ENCODE results near the gene ZNF280D.

The ZNF280D gene

DNA sequence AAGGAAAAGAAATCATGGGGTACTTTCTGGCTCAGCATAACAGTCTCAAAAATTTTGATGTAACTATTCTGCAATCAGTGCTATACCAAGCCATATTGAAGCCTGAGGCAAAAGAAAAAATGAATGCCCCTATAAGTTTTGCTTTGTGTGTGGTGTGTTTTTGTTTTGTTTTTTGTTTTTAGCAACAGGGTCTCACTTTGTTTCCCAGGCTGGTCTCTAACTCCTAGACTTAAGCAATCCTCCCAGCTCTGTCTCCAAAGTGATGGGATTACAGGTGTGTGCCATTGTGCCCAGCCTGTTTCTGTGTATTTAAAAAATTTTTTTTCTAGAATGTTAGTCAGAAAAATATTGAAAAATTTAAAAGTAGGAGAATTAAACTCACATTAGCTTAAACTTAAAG is 93.2 kb downstream of the ZNF280D start:
- DNase-seq (ENCODE audit: low read depth): no peak

DNA sequence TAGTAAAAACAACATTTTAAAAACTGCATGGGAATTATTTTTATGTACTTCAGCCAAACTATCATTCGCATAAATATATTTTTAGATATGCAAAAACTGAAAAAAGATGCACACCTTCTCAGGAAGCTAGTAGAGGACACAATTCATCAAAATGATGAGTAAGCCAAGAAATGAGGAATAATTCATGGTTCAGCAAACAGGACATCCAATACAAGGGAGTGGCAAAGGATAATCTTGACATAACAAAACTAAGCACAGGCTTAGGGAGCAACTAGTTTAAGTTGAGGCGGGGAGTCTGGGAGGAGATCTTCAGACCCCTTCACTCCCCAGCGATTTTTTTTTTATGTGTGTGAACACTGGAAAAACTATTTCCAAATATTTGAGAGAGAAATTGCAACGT is 93.7 kb downstream of the ZNF280D start:
- no peak for DNase-seq (ENCODE audit: low read depth)

DNA sequence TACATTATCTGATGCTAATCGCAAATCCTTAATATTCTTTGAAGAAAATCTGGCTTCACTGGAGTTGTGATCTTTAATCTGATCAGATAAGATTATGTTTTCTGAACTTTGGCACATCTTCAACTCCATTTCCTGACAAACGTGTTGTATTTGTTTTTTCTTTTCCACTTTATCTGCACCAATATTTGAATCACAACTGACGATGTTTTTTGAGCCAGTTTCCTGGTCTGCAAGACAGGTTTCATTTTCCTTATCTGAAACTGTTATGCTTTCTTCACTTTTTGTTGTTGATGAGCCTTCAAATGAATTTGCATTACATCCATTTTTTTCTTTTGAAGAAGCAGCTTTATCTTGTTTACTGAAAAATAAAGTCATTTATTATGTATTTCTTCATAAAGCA is 101.5 kb downstream of the ZNF280D start:
- DNase-seq (ENCODE audit: low read depth): no peak

DNA sequence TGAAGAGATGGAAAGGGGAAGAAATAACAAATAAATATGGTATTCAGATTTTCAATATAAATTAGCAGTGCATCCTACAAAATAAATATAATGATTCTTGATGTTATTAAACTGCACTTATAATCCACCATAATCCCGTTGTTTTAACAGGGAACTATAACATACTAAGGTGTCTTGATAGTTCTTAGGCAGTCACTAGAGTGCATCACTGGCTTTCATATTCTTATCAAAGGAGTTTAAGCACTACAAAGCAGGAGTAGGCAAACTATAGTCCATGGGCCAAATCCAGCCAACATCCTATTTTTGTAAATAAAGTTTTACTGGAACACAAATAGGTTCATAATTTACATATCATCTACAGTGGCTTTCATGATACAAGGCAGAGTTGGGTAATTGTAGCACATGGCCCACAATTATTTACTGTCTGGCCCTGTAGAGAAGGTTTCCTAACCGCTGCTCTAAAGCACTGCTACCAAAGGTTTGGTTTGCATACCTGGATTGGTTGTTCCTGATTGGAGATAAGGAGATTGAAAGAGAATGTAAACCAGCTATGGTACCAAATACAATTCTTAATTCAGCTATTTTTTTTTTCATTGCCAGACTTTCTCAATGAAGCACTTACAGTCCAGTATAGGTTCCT is 104.3 kb downstream of the ZNF280D start:
- no peak for DNase-seq (ENCODE audit: low read depth)

DNA sequence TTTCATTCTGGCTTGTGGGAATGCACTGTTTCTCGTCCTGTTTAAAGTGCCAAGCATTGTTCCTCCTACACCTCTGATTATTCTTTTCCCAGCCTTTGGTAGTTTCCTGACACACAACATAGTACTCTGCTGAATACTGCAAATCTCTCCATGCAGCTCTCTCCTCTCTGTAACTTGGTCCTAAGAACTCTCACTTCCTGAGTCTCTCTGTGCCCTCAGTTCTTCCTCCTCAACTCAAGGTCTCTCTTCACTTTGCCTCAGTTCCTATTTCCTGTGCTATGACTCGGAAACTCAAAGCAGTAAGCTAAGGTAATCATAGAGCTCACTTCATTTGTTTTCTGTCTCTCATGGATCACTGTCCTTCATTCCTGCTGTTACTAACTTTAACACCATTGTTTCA is 113.4 kb downstream of the ZNF280D start:
- DNase-seq (ENCODE audit: low read depth): no peak

DNA sequence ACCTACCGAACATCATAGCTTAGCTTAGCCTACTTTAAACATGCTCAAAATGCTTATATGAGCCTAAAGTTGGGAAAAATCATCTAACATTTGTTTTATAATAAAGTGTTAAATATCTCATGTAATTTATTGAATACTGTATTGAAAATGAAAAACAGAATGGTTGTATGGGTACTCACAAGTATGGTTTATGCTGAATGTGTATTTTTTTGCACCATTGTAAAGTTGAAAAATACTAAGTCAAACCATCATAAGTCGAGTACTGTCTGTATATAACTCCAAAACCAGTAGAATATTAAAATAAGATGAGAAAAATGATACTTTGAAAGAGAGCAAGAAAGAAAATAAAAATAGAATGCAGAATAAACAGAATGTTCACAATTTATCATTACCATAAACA is 115.7 kb downstream of the ZNF280D start:
- DNase-seq (ENCODE audit: low read depth): no peak

DNA sequence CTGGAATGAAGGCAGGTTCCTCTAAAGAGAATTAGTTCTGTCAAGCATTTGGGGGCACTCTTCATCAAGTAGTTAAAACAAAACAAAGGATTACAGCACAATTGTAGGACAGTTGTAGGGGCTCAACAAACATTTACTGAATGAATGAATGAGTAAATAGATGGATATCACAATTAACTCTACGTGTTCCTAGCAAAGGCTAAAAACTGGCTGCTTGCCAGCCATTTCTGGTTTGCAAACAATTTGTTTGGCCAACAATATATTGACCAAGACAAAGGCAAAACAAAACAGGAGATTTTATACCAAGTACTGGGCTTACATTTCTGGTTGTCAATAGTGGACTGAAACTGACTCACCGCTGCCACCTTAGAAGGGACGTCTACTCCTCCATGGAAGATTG is 116.8 kb downstream of the ZNF280D start:
- no peak for DNase-seq (ENCODE audit: low read depth)

DNA sequence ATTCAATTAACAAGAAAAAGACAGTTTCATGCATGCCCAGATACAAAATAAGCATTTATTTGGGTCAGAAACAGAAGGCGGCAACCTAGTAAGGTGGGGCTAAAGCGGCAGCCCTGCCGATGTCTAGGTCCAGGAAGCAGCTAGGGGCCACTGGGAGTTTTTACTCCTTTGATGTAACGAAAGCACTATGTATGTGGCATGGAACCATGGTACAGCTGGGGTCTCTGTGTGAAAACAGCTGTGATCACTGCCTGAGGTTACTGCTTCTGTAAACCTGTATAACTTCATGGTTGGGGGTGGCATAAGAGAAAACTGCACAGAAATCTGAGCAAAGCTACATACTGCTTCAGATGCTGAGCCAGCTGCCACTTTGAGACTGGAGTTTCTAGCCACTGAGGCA is 119.5 kb downstream of the ZNF280D start:
- no peak for DNase-seq (ENCODE audit: low read depth)

DNA sequence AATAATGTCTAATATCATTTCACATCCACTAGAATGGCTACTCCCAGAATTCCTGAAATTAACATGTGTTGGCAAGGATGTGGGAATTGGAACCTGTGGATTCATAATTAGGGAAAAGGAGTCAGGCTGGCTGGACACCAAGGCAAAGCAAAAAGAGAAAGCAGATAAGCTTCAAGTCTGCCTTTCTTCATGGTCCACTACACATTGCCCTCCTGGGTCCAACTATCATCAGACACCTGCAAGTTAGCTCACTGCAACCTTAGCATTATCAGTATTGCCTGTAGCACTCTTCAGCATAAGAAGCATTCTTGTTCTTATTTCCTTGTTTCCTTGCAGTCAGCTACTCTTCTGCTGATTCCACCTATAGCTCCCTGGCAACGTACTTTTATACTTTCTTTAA is 124.3 kb downstream of the ZNF280D start:
- no peak for DNase-seq (ENCODE audit: low read depth)

DNA sequence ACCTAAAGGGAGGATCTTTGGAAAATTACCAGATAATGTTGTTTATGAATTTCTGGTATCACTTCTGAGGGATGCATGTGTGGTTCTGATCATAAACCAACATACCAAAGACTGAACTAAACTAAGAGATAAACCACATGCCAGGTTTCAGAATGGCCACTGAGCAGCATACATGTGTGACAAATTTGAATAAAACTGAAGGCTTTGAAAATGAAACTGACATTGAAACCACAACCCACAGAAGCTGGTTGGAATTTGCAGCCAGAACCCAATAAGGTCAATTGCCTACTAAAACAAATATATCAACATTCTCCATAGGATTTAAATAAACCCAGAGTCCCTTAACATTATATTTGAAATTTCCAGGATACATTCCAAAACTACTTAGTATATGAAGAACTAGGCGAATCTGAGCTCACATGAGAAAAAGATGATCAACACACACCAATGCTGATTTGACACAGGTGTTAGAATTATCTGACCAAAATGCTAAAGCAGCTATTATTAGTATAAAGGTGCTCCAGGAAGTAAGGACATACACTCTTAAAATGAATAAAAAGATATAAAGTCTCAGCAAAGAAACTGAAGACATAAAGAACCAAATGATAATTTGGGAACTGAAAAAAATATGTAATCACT is 125.0 kb downstream of the ZNF280D start:
- DNase-seq (ENCODE audit: low read depth): peak; percentile 9

DNA sequence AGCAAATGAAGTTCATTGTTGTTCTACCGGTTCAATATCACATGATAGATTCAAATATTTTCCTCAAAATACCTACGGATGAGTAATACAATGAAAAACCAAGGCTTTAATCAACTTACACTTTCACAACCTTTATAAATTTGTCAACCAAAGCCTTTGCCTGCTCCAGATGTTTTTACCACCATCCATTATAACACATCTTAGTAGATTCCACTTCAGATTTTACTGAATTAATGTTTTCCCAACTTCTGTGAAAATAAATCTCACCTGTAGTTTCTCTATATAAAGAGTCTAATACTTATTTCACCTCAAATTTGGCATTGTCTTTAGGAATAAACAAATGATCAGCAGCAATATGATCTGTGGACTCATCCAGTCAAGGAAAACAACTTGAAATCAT is 131.1 kb downstream of the ZNF280D start:
- no peak for DNase-seq (ENCODE audit: low read depth)

DNA sequence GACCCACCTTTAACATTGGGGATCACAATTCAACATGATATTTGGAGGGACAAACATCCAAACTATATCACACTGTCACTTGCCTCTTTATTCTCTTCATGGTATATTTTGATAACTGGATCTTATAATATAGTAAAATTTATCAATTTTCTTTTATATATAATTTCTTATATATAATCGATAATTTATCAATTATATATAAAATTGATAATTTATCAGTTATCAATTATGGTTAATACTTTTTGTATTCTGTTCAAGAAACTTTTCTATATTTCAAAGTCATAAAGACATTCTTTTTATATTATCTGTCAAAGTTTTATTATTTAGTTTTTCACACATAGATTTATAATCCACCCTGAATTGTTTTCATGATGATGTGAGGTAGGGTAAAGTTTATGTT is 132.9 kb downstream of the ZNF280D start:
- DNase-seq (ENCODE audit: low read depth): no peak

DNA sequence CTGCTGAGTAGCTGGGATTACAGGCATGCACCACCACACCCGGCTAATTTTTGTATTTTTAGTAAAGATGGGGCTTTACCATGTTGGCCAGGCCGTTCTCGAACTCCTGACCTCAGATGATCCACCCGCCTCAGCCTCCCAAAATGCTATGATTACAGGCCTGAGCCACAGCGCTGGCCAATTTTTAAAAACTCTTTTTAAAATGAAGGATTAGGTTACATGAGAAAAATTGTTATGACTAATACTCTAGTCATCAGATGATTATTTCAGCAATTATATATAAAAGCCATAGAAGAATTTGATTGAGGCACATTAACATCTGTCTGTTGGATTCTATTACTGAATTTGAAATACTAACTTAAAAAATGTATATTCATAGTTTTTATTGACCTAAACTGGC is 134.3 kb downstream of the ZNF280D start:
- DNase-seq (ENCODE audit: low read depth): peak; percentile 73

DNA sequence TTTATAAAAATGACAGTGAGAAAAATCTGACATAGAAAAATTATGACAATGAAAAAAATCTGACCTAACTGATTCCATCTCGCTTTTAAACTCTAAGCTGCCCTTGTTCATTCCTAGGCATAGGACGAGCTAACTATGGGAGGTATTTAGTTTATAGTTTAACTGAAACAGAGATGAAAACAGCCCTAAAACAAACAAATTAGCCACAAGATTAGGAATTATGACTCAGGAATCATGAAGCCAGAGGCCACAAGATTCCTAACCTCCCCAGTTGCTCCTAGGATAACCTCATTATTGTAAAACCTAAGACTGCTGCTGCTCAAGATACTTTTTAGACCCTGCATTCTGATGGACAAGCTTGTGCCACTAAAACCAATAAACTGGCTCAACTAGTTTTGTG is 145.6 kb downstream of the ZNF280D start:
- peak; percentile 30 for DNase-seq (ENCODE audit: low read depth)

DNA sequence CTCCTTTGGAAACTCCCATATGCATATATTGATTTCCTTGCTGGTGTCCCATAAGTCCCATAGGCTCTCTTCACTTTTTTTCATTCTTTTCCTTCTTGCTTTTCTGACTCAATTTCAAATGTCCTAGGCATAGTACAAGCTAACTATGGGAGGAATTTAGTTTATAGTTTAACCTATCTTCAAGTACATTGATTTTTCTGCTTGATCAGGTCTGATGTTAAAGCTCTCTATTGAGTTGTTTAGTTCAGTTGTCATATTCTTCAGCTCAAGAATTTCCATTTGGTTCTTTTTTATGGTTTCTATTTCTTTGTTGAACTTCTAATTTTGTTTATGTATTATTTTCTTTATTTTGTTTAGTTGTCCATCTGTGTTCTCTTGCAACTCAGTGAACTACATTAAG is 147.1 kb downstream of the ZNF280D start:
- DNase-seq (ENCODE audit: low read depth): no peak

DNA sequence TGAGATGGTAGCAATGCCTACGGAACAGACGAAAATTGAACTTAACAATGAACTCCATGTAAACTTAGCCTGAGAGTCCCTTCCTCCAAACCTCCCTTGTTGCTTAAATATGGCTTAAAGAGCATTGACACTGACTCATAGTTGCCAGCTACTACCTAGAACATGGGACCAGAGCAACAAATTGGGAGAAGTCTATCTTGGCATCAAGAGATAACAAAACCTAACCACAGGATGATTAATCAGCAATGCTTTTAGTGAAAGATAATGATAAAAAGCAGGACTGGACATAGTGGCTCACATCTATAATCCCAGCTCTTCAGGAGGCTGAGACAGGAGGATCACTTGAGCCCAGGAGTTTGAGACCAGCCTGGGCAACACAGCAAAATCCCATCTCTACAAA is 150.5 kb downstream of the ZNF280D start:
- peak; percentile 9 for DNase-seq (ENCODE audit: low read depth)

Data from ELR (cell line).